GM21526 (cell line): ENCODE results near the gene GSTM1.
"Not testable (repeated sequence)": the region's sequence is repeated elsewhere in the genome, so short reads cannot be mapped to it uniquely, and the experiment has no call there.

ENCODE experiments used
- ATAC-seq: cut with Tn5 transposase; IDR thresholded peaks from one replicate; pipeline ENCODE4 v1.9.1; 2021; ENCODE audit warnings: moderate library complexity; ENCODE audit not compliant: unreplicated experiment, low FRiP score

The GSTM1 gene

GRCh38 chr1:109695138-109695537 lies 7.5 kb downstream of the GSTM1 start:
- ATAC-seq = not testable (repeated sequence)

- ATAC-seq = no peak
Measured at GRCh38 chr1:109697066-109697465, 9.4 kb downstream of the GSTM1 start.

- ATAC-seq = not testable (repeated sequence)
Measured at GRCh38 chr1:109697861-109698260, 10.2 kb downstream of the GSTM1 start.

DNA sequence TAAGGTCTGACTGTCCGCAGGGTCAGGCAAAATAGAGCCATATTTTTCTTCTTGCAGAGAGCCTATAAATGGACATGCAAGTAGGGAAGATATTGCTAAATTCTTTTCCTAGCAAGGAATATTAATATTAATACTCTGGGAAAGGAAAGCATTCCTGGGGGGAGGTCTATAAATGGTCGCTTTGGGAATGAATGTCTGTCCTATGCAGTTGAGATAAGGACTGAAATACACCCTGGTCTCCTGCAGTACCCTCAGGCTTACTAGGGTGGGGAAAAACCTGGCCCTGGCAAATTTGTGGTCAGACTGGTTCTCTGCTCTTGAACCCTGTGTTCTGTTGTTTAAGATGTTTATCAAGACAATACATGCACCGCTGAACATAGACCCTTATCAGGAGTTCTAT lies 15.3 kb downstream of the GSTM1 start:
- not testable (repeated sequence) for ATAC-seq

GRCh38 chr1:109704173-109704572 lies 16.6 kb downstream of the GSTM1 start:
- ATAC-seq = no peak

DNA sequence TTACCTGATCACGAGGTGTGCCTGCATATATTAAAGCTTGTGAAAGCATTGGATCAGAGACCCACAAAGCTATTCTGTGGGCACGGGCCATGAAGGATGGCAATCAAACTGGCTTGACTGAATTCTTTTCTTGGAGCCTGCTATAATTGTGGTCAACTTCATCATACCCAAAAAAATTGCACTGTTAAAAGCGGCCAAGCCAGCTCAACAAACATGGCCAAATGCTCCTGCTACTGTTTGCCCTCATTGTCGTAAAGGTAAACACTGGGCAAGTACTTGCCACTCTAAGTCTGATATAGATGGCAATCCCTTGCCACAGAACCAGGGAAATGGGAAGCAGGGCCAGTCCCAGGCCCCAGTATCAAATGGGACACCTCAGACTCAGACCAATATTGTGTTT lies 17.8 kb downstream of the GSTM1 start:
- no peak for ATAC-seq

GRCh38 chr1:109708949-109709348 lies 21.3 kb downstream of the GSTM1 start:
- not testable (repeated sequence) for ATAC-seq

GRCh38 chr1:109709822-109710221 lies 22.2 kb downstream of the GSTM1 start:
- ATAC-seq = not testable (repeated sequence)

DNA sequence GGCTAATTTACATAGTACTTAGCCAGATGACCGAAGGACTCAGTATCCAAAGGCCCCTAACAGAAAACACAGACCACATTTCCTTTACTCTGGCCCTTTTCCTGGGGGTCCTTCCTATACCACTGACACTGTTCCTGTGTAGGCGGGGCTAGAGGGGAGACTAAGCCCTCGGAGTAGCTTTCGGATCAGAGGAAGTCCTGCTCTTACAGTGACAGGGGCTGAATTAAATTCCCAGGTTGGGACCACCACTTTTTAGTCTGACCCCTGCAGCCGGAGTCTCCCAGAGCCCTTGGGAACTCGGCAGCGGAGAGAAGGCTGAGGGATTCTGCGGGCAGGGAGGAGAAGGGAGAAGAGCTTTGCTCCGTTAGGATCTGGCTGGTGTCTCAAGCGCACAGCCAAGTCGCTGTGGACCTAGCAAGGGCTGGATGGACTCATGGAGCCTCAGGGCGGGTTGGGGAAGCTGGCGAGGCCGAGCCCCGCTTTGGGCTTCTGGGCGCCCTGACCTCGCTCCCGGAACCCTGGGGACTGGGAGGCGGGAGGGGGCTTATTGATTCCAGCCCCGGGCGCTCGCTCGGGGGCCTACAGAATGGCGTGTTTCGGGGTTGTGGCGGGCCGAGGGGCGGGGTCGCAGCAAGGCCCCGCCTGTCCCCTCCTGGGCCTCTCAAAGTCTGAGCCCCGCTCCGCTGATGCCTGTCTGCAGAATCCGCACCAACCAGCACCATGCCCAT lies 24.1 kb downstream of the GSTM1 start, which contains the start of gene GSTM5:
GSTM5 (plus strand) TSS at position 659 of the 728 bp plus-strand sequence; CDS start at position 721, 62 bp downstream.
- ATAC-seq = not testable (repeated sequence)

DNA sequence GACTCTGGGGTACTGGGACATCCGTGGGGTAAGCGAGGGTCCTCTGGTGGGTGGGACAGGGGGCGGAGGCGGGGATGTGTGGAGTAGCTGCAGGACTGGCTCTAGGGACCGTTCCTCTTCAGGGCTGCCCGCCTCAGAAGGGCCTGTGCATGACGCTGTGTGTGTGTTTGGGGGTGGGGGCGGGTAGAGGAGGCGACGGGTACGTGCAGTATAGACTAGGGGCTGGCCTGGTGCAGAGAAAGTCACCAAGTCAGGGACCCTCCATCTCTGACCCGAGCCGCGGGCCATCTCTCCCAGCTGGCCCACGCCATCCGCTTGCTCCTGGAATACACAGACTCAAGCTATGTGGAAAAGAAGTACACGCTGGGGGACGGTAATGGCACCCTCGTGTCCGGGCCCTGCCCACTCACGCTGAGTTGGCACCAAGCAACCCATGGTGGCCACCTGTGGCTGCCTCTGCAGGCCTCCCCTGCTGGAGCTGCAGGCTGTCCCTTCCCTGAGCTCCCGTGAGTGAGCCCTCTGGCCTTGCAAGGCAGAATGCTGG lies 24.8 kb downstream of the GSTM1 start:
- no peak for ATAC-seq

DNA sequence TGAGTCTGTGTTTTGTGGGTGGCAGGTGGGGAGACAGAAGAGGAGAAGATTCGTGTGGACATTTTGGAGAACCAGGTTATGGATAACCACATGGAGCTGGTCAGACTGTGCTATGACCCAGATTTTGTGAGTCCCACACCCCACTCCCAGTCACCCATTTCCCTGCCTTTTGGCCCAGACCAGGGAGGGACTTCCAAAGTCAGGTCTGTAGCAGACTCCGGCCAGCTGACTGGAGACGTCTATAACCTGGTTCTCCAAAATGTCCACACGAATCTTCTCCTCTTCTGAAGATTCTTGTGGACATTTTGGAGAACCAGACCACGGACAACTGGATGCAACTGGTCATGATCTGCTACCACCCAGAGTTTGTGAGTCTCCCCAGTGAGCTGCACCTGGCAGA lies 26.0 kb downstream of the GSTM1 start:
- ATAC-seq = no peak

DNA sequence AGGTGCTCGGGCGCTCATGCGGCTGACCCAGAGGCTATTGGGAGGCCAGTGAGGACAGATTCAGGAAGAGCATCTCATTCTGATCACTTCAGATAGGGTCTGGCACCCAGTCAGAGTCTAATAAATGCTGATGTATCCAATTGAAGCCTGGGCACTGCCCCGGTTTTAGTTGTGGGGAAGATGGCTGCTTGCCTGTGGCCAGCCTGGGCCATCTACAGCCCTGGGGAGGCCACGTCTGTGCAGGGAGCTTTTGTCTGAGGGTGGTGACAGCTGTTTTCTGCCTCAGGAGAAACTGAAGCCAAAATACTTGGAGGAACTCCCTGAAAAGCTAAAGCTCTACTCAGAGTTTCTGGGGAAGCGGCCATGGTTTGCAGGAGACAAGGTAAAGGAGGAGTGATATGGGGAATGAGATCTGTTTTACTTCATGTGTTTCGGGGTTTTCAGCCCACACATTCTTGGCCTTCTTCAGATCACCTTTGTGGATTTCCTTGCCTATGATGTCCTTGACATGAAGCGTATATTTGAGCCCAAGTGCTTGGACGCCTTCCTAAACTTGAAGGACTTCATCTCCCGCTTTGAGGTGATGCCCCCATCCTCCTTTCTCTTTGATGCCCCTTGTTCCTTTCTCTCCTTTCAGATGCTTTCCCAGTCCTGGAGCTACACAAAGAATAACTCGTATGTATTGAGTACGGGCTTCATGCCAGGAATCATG lies 27.2 kb downstream of the GSTM1 start:
- no peak for ATAC-seq

DNA sequence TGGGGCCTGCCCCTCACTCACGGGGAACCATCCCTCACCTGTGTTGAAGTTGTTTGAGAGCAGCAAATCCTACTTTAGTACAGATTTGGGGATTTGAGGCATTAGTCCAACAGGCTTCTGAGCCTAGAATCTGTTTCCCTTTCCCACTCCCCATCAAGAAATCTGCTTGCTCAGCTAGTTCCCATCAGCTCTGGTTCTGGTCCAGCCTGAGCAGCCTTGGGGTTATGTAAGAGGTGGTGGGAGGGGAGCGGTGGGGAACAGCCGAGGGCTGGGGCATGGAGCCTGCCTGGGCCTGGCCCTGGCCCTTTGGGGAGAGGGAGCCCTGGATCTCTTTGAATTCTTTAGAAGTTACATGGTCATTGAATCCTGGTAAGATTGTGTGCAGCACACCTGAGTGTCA lies 28.5 kb downstream of the GSTM1 start:
- ATAC-seq = no peak

GRCh38 chr1:109716570-109717090 lies 29.0 kb downstream of the GSTM1 start:
- no peak for ATAC-seq

DNA sequence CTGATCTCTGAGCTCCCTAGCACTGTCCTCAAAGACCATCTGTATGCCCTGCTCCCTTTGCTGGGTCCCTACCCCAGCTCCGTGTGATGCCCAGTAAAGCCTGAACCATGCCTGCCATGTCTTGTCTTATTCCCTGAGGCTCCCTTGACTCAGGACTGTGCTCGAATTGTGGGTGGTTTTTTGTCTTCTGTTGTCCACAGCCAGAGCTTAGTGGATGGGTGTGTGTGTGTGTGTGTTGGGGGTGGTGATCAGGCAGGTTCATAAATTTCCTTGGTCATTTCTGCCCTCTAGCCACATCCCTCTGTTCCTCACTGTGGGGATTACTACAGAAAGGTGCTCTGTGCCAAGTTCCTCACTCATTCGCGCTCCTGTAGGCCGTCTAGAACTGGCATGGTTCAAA lies 30.1 kb downstream of the GSTM1 start:
- no peak for ATAC-seq

DNA sequence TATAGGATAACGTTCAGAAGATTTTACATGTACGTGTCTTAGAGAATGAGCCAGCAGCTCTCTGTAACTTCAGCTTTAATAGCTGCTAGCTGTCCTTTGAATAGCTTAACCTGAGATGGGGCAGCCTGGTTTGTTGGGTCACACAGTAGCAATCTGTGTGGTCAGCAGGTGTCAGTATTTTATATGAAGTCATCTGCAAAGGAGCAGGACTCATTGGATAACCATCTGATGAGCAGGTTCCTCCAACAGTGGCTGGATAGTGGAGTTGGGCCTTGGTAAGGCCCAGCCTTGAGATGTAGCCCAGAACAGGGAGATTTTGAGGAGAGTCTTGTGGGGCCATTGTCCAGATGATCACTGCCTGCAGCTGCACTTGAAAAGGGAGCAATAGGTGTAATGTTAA lies 30.9 kb downstream of the GSTM1 start:
- ATAC-seq = no peak

- no peak for ATAC-seq
Measured at GRCh38 chr1:109719337-109719837, 31.8 kb downstream of the GSTM1 start.

DNA sequence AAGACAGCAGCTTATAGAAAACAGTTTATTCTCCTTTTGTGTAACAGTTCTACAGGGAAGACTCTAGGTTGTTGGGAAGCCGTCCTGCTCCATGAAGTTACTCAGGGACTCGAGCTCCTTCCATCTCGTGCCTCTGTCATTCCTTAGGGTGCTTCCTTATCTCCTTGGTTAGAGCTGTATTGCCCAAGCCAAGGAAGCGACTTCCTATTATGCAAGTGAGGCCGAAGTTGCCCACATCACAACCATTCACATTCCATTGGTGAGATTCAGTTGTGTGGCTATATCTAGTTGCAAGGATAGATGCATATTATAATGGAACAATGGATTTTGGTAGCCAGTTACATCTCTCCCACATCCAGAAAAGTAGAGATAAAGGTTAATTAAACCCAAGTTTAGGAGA lies 33.4 kb downstream of the GSTM1 start:
- no peak for ATAC-seq

GRCh38 chr1:109721971-109722370 lies 34.4 kb downstream of the GSTM1 start:
- ATAC-seq = no peak

DNA sequence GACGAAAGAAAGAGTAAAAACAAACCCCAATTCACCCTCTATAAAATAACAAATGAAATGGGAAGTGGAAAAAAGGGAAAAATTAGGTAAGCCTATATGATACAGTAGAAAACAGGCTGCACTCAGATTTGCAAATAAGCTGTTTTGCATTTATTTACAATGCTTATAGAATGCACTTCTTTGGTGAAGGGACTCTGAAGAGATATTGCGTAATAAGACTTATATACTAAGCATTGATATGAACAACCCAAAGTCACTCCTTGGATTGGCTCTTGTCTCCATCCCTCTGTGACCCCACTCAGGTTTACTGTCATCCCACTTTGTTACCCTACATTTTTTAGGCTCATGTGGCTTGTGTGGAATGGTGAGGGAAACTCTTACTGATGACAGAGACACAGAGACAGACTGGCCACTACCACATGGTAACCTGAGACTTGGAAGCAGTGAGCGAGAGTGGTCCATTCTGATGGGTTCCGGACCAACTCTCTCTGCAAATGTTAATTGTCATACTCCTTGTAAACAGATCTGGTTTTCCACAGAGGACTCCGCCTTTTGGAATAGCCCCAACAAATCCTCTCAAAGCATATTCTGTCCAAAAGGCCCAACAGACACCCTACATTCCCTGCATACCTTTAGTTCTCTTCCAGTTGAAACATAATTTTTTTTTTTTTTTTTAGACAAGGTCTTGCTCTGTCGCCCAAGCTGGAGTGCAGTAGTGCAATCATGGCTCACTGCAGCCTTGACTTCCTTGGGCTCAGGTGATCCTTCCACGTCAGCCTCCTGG lies 35.5 kb downstream of the GSTM1 start:
- ATAC-seq = no peak
